Measurements from ENCODE around the gene OR2V1.

The OR2V1 gene

DNA sequence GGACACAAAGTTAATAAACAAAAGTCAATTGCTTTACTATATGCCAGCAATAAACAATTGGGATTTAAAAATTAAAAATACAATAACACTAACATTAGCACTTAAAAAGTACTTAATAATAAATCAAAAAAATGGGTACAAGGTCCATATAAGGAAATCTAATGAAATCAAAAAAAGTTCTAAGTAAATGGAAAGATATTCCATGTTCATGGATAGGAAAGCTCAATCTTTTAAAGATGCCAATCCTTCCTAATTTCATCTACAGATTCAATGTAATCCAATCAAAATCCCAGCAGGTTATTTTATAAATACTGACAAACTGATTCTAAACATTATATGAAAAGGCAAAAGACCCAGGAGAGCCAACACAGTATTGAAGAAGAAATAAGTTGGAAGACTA is 49.0 kb downstream of the OR2V1 start:
- H3K79me2 ChIP-seq (ENCODE audit: low read length) = no peaks in the 10 kb centered on the region
- H3F3A ChIP-seq (ENCODE audit: insufficient read depth, low read length) = no peaks in the 10 kb centered on the region
- H3K9me2 ChIP-seq (replicated peaks; ENCODE audit: insufficient read depth, low read length) = no peaks in the 10 kb centered on the region
- H2AFZ ChIP-seq (ENCODE audit: low read length) = no peak overlapping the region
- H3K27me3 ChIP-seq (replicated peaks; ENCODE audit: insufficient read depth, low read length) = peaks cover 21% of the 10 kb centered on the region
- no peak overlapping the region for H3K27ac ChIP-seq (ENCODE audit: low read length)
- H3K9me3 ChIP-seq (replicated peaks; ENCODE audit: insufficient read depth, low read length) = no peaks in the 10 kb centered on the region; the same call in 1 of the 2 replicates
- no peaks in the 10 kb centered on the region for H3K4me1 ChIP-seq (ENCODE audit: low read length)
- H3K36me3 ChIP-seq (replicated peaks; ENCODE audit: insufficient read depth, low read length) = no peaks in the 10 kb centered on the region
- no peak overlapping the region for H3K4me2 ChIP-seq (ENCODE audit: low read depth, low read length)
- H3K4me3 ChIP-seq (ENCODE audit: low read length) = no peak overlapping the region
- H3K9ac ChIP-seq (ENCODE audit: low read length) = no peak overlapping the region
- H4K20me1 ChIP-seq (ENCODE audit: insufficient read depth, low read length) = no peaks in the 10 kb centered on the region
- TF ChIP-seq EZH2phosphoT487 (IDR thresholded peaks at IDR 0.05; ENCODE audit: low read length) = no peak
- TF ChIP-seq, protein P1, sequence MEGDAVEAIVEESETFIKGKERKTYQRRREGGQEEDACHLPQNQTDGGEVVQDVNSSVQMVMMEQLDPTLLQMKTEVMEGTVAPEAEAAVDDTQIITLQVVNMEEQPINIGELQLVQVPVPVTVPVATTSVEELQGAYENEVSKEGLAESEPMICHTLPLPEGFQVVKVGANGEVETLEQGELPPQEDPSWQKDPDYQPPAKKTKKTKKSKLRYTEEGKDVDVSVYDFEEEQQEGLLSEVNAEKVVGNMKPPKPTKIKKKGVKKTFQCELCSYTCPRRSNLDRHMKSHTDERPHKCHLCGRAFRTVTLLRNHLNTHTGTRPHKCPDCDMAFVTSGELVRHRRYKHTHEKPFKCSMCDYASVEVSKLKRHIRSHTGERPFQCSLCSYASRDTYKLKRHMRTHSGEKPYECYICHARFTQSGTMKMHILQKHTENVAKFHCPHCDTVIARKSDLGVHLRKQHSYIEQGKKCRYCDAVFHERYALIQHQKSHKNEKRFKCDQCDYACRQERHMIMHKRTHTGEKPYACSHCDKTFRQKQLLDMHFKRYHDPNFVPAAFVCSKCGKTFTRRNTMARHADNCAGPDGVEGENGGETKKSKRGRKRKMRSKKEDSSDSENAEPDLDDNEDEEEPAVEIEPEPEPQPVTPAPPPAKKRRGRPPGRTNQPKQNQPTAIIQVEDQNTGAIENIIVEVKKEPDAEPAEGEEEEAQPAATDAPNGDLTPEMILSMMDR (IDR thresholded peaks at IDR 0.05; ENCODE audit: low read length) = no peak
- TF ChIP-seq EZH2 (optimal IDR thresholded peaks at IDR 0.05; ENCODE audit: low read depth, low read length) = no peak
- no peak for DNase-seq

GRCh38 chr5:181076920-181077319 is 54.0 kb downstream of the OR2V1 start:
- TF ChIP-seq EZH2phosphoT487 (IDR thresholded peaks at IDR 0.05; ENCODE audit: low read length) (no peak), EZH2 (optimal IDR thresholded peaks at IDR 0.05; ENCODE audit: low read depth, low read length) (no peak)
- TF ChIP-seq, protein P1 (IDR thresholded peaks at IDR 0.05; ENCODE audit: low read length) = no peak
- no peak overlapping the region for H3K4me3 ChIP-seq (ENCODE audit: low read length)
- H3K9me2 ChIP-seq (replicated peaks; ENCODE audit: insufficient read depth, low read length) = no peaks in the 10 kb centered on the region
- no peaks in the 10 kb centered on the region for H3K9me3 ChIP-seq (replicated peaks; ENCODE audit: insufficient read depth, low read length)
- no peak overlapping the region for H3K9ac ChIP-seq (ENCODE audit: low read length)
- H4K20me1 ChIP-seq (ENCODE audit: insufficient read depth, low read length) = no peaks in the 10 kb centered on the region
- H3K4me1 ChIP-seq (ENCODE audit: low read length) = no peaks in the 10 kb centered on the region
- H3K4me2 ChIP-seq (ENCODE audit: low read depth, low read length) = no peak overlapping the region
- H3K27ac ChIP-seq (ENCODE audit: low read length) = no peak overlapping the region
- no peaks in the 10 kb centered on the region for H3K79me2 ChIP-seq (ENCODE audit: low read length)
- no peak for DNase-seq
- H2AFZ ChIP-seq (ENCODE audit: low read length) = no peak overlapping the region
- H3K27me3 ChIP-seq (replicated peaks; ENCODE audit: insufficient read depth, low read length) = peaks cover 10% of the 10 kb centered on the region
- H3K36me3 ChIP-seq (replicated peaks; ENCODE audit: insufficient read depth, low read length) = no peaks in the 10 kb centered on the region
- no peaks in the 10 kb centered on the region for H3F3A ChIP-seq (ENCODE audit: insufficient read depth, low read length)

Data from MM.1S (cell line).